Tibial nerve (tissue), 4 donors: ENCODE data around the gene EML6.

ENCODE experiments used
- CTCF ChIP-seq, 5 experiments: fragments of 200-600 bp in 3 of 5; fragments of 450-650 bp in 2 of 5; sonication (generic) in 3 of 5; IDR thresholded peaks; one replicate each; pipeline ENCODE4 v1.5.1; 2016 to 2019; ENCODE audit warnings: antibody characterized with exemption in 5 of 5, mild to moderate bottlenecking in 3 of 5, moderate library complexity in 2 of 5
- EP300 ChIP-seq, 2 donors: sonication (generic); formaldehyde crosslinking; IDR thresholded peaks; one replicate each; pipeline ENCODE4 v1.6.1; 2017; ENCODE audit warnings: antibody characterized with exemption in 2 of 2, mild to moderate bottlenecking in 1 of 2
- POLR2A ChIP-seq, 2 donors: fragments of 450-650 bp; IDR thresholded peaks; one replicate each; pipeline ENCODE4 v1.6.1; 2017; ENCODE audit warnings: antibody characterized with exemption in 2 of 2, mild to moderate bottlenecking in 2 of 2, moderate library complexity in 2 of 2

- TF ChIP-seq CTCF (IDR thresholded peaks at IDR 0.05) (no peak), EP300 (IDR thresholded peaks at IDR 0.05) (no peak), POLR2A (IDR thresholded peaks at IDR 0.05) (no peak)
Observed at GRCh38 chr2:54676656-54677055, 46.8 kb upstream of the EML6 start.
